OCI-LY1 (cell line): ENCODE results near the gene NEURL2.
"Not testable (repeated sequence)": the region's sequence is repeated elsewhere in the genome, so short reads cannot be mapped to it uniquely, and the experiment has no call there.

Source experiments
- CTCF ChIP-seq: fragments of 200-600 bp; sonication (generic), shearing (Covaris generic); IDR thresholded peaks from 2 replicates; pipeline ENCODE4 v1.5.1; 2017; ENCODE audit warnings: mild to moderate bottlenecking, antibody characterized with exemption, low read length, moderate library complexity, mixed read lengths
- EZH2 ChIP-seq: fragments of 200-600 bp; sonication (generic), shearing (Covaris generic); IDR thresholded peaks from 2 replicates; pipeline ENCODE4 v1.8.0; 2017; ENCODE audit warnings: borderline replicate concordance, mixed run types, mild to moderate bottlenecking, antibody characterized with exemption, low read length, moderate library complexity, mixed read lengths

DNA sequence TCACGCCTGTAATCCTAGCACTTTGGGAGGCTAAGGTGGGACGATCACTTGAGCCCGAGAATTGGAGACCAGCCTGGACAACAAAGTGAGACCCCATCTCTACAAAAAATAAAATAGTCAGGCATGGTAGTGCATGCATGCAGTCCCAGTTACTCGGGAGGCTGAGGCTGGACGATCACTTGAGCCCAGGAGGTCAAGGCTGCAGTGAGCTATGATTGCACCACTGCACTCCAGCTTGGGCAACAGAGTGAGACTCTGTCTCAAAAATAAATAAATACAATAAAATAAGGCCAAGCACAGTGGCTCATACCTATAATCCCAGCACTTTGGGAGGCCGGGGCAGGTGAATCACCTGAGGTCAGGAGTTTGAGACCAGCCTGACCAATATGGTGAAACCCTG is 10.3 kb upstream of the NEURL2 start:
- not testable (repeated sequence) for TF ChIP-seq CTCF, EZH2
